K562 (cell line): Measurements from ENCODE around the gene NLRP6. TPM values are rescaled to one million over a fixed set of nuclear protein-coding genes. Genes with fewer than 3 reads are reported as not detected.

Experiments
- ARID1B ChIP-seq: fragments of 450-650 bp; IDR thresholded peaks from 2 replicates; pipeline ENCODE4 v1.6.1; 2016; ENCODE audit warnings: antibody characterized with exemption, mild to moderate bottlenecking, inconsistent platforms
- BHLHE40 ChIP-seq: IDR thresholded peaks from 2 replicates; pipeline ENCODE4 v1.6.1; 2011; ENCODE audit warnings: low read length, improper control_type of control experiment
- CCNT2 ChIP-seq: IDR thresholded peaks from 2 replicates; pipeline ENCODE4 v1.6.1; 2011; ENCODE audit warnings: borderline replicate concordance, low read depth, mild to moderate bottlenecking, moderate library complexity, mixed read lengths, low read length; ENCODE audit not compliant: insufficient read length; ENCODE audit errors: extremely low read depth
- EP400 ChIP-seq: fragments of 450-650 bp; IDR thresholded peaks from 2 replicates; pipeline ENCODE4 v1.6.1; 2017; ENCODE audit warnings: antibody characterized with exemption, mild to moderate bottlenecking, moderate library complexity
- TFAP4 ChIP-seq: sonication (generic); formaldehyde crosslinking; IDR thresholded peaks from 2 replicates; pipeline ENCODE4 v1.8.0; 2022; ENCODE audit warnings: missing genetic modification reagents, mild to moderate bottlenecking, moderate library complexity, borderline replicate concordance
- ZNF583 ChIP-seq: fragments of 250-450 bp; sonication (Bioruptor Pico); IDR thresholded peaks from 2 replicates; pipeline ENCODE4 v1.4.0; 2020
- ZNF79 ChIP-seq: fragments of 250-450 bp; sonication (Bioruptor Pico); IDR thresholded peaks from 2 replicates; pipeline ENCODE4 v1.4.0; 2020; ENCODE audit warnings: low read depth, mild to moderate bottlenecking, moderate library complexity
- polyA plus RNA-seq, 8 experiments: library from polyadenylated mRNA; depleted of rRNA in 4 of 8; stranded (reverse) in 5 of 8; unstranded in 3 of 8; fragments of >200 nt; fragmentation: Nextera tagmentation in 2 of 8; fragmentation: Illumina TruSeq in 1 of 8; extraction: Ambion mirVana in 2 of 8; extraction: Trizol in 1 of 8; gene quantifications; 2 replicates each; pipeline versions ENCODE4 v1.2.1 to v1.2.3, GENCODE V29; 2011 to 2014; ENCODE audit warnings: inconsistent platforms in 1 of 8, missing spikeins in 1 of 8
- total RNA-seq, 7 experiments: library from RNA; depleted of rRNA in 6 of 7; stranded (reverse); fragments of >200 nt in 6 of 7; fragmentation: Illumina TruSeq in 2 of 7; extraction: Trizol in 2 of 7; gene quantifications; 2 replicates each; pipeline versions ENCODE4 v1.2.1 to v1.2.3, GENCODE V29; 2011 to 2021; ENCODE audit warnings: low replicate concordance in 1 of 7
- TF ChIP-seq, protein P1 (sequence below): fragments of 250-450 bp; sonication (Bioruptor Pico); IDR thresholded peaks from 2 replicates; pipeline ENCODE4 v1.8.0; 2021; ENCODE audit warnings: moderate library complexity, mild to moderate bottlenecking, inconsistent platforms
- TF ChIP-seq, protein P2 (sequence below), 3 experiments: fragments of 200-800 bp in 1 of 3; sonication (Bioruptor generic) in 1 of 3; sonication (generic) in 1 of 3; formaldehyde crosslinking in 1 of 3; IDR thresholded peaks; 2 replicates each; pipeline versions ENCODE4 v1.6.1 to v1.8.0; 2016 to 2022; ENCODE audit warnings: mild to moderate bottlenecking in 2 of 3, missing compliant biosample characterization in 2 of 3, missing genetic modification characterization in 2 of 3, missing genetic modification reagents in 1 of 3
- TF ChIP-seq, protein P3 (sequence below), 2 experiments: fragments of 450-650 bp; IDR thresholded peaks; 2 replicates each; pipeline ENCODE4 v1.6.1; 2016; ENCODE audit warnings: mild to moderate bottlenecking in 2 of 2, borderline replicate concordance in 1 of 2, low read depth in 1 of 2, moderate library complexity in 1 of 2

The NLRP6 gene
- total and polyA plus RNA-seq, 9 of the 15 experiments (the other 6 are each of a cell fraction or from before 2014, with no cell fraction given): 0.03 to 0.18 (median 0.15) TPM; not detected in 5

GRCh38 chr11:326842-327580 is 48.8 kb downstream of the NLRP6 start (continued):
- TF ChIP-seq, protein P1, sequence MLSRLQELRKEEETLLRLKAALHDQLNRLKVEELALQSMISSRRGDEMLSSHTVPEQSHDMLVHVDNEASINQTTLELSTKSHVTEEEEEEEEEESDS (CRISPR knock-in tag): no peak
- TF ChIP-seq, protein P2, sequence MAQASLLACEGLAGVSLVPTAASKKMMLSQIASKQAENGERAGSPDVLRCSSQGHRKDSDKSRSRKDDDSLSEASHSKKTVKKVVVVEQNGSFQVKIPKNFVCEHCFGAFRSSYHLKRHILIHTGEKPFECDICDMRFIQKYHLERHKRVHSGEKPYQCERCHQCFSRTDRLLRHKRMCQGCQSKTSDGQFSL (CRISPR knock-in tag; IDR thresholded peaks at IDR 0.05): no peak
- TF ChIP-seq, protein P2 (tag; IDR thresholded peaks at IDR 0.05): peak; percentile 31 to 58; a peak in 1 of 4 replicates
- TF ChIP-seq ZNF79 (CRISPR knock-in tag) (peak; percentile 36; the same call in 1 of the 2 replicates), BHLHE40 (peak; percentile 94), EP400 (peak; percentile 51; the same call in 1 of the 2 replicates), TFAP4 (peak; percentile 32; the same call in 1 of the 2 replicates), CCNT2 (no peak), ARID1B (peak; percentile 45; the same call in 1 of the 2 replicates), ZNF583 (CRISPR knock-in tag) (peak; percentile 80)
- TF ChIP-seq, protein P3, sequence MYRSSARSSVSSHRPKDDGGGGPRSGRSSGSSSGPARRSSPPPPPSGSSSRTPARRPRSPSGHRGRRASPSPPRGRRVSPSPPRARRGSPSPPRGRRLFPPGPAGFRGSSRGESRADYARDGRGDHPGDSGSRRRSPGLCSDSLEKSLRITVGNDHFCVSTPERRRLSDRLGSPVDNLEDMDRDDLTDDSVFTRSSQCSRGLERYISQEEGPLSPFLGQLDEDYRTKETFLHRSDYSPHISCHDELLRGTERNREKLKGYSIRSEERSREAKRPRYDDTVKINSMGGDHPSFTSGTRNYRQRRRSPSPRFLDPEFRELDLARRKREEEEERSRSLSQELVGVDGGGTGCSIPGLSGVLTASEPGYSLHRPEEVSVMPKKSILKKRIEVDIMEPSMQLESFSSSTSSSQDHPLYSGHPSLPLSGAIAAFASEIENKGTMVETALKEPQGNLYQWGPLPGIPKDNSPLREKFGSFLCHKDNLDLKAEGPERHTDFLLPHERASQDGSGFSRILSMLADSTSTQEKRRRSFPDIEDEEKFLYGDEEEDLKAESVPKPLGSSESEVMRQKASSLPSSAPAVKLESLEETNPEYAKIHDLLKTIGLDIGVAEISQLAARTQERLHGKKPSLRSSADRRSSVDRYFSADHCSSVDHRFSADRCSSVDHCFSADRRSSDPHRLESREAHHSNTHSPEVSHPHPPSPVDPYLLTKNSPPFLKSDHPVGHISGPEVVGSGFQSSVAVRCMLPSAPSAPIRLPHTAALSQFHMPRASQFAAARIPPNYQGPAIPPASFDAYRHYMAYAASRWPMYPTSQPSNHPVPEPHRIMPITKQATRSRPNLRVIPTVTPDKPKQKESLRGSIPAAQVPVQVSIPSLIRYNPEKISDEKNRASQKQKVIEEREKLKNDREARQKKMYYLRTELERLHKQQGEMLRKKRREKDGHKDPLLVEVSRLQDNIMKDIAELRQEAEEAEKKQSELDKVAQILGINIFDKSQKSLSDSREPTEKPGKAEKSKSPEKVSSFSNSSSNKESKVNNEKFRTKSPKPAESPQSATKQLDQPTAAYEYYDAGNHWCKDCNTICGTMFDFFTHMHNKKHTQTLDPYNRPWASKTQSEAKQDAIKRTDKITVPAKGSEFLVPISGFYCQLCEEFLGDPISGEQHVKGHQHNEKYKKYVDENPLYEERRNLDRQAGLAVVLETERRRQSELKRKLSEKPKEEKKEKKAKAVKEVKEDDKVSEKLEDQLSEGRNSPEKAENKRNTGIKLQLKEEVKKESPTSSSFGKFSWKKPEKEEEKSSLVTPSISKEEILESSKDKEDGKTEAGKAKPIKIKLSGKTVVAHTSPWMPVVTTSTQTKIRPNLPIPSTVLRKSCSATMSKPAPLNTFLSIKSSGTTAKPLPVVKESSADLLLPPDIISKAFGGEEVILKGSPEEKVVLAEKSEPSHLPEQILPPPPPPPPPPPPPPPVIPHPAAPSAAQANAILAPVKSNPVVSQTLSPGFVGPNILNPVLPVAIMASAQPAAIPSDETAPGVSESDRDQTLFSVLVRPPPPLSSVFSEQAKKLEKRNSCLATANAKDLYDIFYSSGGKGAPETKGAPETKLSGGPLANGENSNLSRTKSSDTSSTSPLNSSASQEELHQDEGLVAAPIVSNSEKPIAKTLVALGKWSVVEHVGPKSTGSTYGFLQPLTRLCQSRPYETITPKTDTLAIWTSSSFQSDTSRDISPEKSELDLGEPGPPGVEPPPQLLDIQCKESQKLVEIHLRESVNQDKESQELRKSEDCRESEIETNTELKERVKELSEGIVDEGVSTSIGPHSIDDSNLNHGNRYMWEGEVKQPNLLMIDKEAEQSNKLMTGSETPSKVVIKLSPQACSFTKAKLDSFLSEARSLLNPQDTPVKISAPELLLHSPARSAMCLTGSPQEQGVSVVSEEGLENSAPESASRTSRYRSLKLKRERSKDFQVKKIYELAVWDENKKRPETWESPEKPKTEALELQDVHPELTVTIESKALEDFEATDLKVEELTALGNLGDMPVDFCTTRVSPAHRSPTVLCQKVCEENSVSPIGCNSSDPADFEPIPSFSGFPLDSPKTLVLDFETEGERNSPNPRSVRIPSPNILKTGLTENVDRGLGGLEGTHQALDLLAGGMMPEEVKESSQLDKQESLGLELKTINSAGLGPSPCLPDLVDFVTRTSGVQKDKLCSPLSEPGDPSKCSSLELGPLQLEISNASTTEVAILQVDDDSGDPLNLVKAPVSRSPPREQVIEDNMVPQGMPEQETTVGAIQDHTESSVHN (IDR thresholded peaks at IDR 0.05; ENCODE audit: borderline replicate concordance in 1 of 2, low read depth in 1 of 2): 0 out of 4 replicates have a peak, but pooled peaks of 1 of the 2 experiments have one; percentile 17
